ENCODE measurements around the gene GDF9.
"Not testable (repeated sequence)": the region's sequence is repeated elsewhere in the genome, so short reads cannot be mapped to it uniquely, and the experiment has no call there.

The GDF9 gene

DNA sequence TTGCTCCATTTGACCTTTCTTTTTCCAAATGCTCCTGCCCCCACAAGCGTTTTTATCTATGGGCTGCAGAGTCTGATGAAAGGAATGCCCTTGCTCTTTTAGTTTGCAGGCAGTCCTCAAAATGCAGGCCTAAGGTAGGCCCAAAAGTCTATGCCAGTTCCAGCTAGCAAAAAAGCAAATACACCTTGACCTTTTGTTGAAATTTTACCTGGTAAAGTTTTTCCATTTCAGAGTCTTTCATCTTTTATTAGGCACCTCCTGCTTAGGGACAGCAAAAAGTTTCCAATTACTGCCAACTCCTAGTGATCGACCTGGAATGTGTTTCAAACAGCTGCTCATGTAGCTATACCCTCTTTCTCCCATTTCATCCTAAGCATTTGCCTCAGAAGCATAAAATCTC is 4.5 kb upstream of the GDF9 start:
- Histone ChIP-seq H3K4me3 (ENCODE audit: low read length) (no peak overlapping the region), H3K9ac (ENCODE audit: low read length) (no peak overlapping the region), H3K27me3 (ENCODE audit: control insufficient read depth, insufficient read depth, low read length) (no peaks in the 10 kb centered on the region), H3K4me1 (ENCODE audit: control insufficient read depth, insufficient read depth, low read length) (peaks cover 7% of the 10 kb centered on the region), H3K27ac (ENCODE audit: low read depth, low read length) (no peak overlapping the region), H3K36me3 (ENCODE audit: control insufficient read depth, insufficient read depth, low read length) (peaks cover 15% of the 10 kb centered on the region)

- Histone ChIP-seq H3K27ac (ENCODE audit: low read depth, low read length) (no peak overlapping the region), H3K4me1 (ENCODE audit: control insufficient read depth, insufficient read depth, low read length) (peaks cover 7% of the 10 kb centered on the region), H3K27me3 (ENCODE audit: control insufficient read depth, insufficient read depth, low read length) (no peaks in the 10 kb centered on the region)
Observed at GRCh38 chr5:132868754-132869153, 2.5 kb upstream of the GDF9 start.

GRCh38 chr5:132867046-132867451 is 780 bp upstream of the GDF9 start:
- peaks cover 12% of the 10 kb centered on the region for H3K36me3 ChIP-seq (ENCODE audit: control insufficient read depth, insufficient read depth, low read length)
- H3K9ac ChIP-seq (ENCODE audit: low read length) = peak overlapping the region; percentile 74
- peak overlapping the region; percentile 93 for H3K4me3 ChIP-seq (ENCODE audit: low read length)
- H3K4me1 ChIP-seq (ENCODE audit: control insufficient read depth, insufficient read depth, low read length) = peaks cover 7% of the 10 kb centered on the region
- H3K27me3 ChIP-seq (ENCODE audit: control insufficient read depth, insufficient read depth, low read length) = no peaks in the 10 kb centered on the region
- peak overlapping the region; percentile 95 for H3K27ac ChIP-seq (ENCODE audit: low read depth, low read length)

More at GRCh38 chr5:132868754-132869153, 2.5 kb upstream of the GDF9 start:
- Histone ChIP-seq H3K4me3 (ENCODE audit: low read length) (no peak overlapping the region), H3K36me3 (ENCODE audit: control insufficient read depth, insufficient read depth, low read length) (peaks cover 15% of the 10 kb centered on the region), H3K9ac (ENCODE audit: low read length) (no peak overlapping the region)

- Histone ChIP-seq H3K27me3 (ENCODE audit: control insufficient read depth, insufficient read depth, low read length) (no peaks in the 10 kb centered on the region), H3K36me3 (ENCODE audit: control insufficient read depth, insufficient read depth, low read length) (peaks cover 12% of the 10 kb centered on the region), H3K4me1 (ENCODE audit: control insufficient read depth, insufficient read depth, low read length) (peaks cover 7% of the 10 kb centered on the region), H3K9ac (ENCODE audit: low read length) (peak overlapping the region; percentile 72), H3K27ac (ENCODE audit: low read depth, low read length) (peak overlapping the region; percentile 95), H3K4me3 (ENCODE audit: low read length) (peak overlapping the region; percentile 93)
Observed at GRCh38 chr5:132865668-132866341, 464 bp downstream of the GDF9 start.

DNA sequence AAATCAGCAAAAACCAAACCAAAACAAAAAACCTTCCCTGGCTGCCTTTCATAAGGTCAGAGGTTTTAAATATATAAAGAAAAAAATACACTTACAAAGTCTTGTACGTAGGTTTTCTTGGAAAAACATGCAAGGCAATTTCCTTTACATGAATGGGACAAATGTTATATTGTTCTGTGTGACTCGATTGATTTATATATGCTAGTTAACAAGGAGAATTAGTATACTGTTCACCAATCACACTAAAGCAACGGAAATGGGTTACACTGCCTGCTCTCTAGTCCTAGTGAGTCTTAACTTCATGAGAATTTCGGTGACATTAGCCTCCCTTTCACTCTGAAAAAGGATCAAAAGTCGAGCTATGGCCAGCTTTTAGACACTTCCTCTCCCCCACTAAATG is 5.5 kb downstream of the GDF9 start:
- H3K9ac ChIP-seq (ENCODE audit: low read length) = no peak overlapping the region
- H3K4me3 ChIP-seq (ENCODE audit: low read length) = no peak overlapping the region
- H3K27me3 ChIP-seq (ENCODE audit: control insufficient read depth, insufficient read depth, low read length) = no peaks in the 10 kb centered on the region
- H3K36me3 ChIP-seq (ENCODE audit: control insufficient read depth, insufficient read depth, low read length) = no peaks in the 10 kb centered on the region
- no peak overlapping the region for H3K27ac ChIP-seq (ENCODE audit: low read depth, low read length)
- no peaks in the 10 kb centered on the region for H3K4me1 ChIP-seq (ENCODE audit: control insufficient read depth, insufficient read depth, low read length)

DNA sequence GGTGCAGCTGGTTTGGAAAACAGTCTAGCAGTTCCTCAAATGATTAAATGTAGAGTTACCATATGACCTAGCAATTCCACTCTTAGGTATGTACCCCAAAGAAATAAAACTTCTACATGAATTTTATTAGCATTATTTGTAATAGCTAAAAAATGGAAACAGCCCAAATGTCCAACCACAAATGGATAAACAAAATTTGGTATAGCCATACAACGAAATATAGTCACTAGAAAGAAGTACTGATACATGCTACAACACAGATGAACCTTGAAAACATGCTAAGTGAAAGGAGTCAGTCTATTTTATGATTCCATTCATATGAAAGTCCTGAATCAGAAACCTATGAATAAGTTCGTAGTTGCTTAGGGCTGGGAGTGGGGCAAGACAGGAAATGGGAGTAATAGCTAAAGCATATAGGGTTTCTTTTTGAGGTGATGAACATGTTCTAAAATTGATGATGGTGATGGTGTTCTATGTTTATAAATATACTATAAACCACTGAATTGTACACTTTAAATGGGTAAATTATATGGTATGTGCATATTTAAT is 6.3 kb downstream of the GDF9 start:
- Histone ChIP-seq H3K36me3 (ENCODE audit: control insufficient read depth, insufficient read depth, low read length) (no peaks in the 10 kb centered on the region), H3K4me3 (ENCODE audit: low read length) (no peak overlapping the region), H3K27ac (ENCODE audit: low read depth, low read length) (no peak overlapping the region), H3K9ac (ENCODE audit: low read length) (no peak overlapping the region), H3K4me1 (ENCODE audit: control insufficient read depth, insufficient read depth, low read length) (no peaks in the 10 kb centered on the region), H3K27me3 (ENCODE audit: control insufficient read depth, insufficient read depth, low read length) (no peaks in the 10 kb centered on the region)

DNA sequence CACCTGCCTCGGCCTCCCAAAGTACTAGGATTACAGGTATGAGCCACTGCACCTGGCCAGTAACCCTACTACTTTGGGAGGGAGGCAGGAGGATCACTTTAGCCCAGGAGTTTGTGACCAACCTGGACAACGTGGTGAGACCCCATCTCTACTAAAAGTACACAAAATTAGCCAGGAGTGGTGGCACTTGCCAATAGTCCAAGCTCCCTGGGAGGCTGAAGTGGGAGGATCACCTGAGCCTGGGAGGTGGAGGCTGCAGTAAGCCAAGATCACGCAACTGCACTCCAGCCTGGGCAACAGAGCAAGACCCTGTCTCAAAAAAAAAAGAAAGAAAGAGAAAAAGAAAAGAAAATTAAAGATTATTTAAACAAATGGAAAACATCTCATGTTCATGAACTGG is 10.3 kb downstream of the GDF9 start:
- Histone ChIP-seq H3K4me1 (ENCODE audit: control insufficient read depth, insufficient read depth, low read length) (no peaks in the 10 kb centered on the region), H3K27ac (ENCODE audit: low read depth, low read length) (no peak overlapping the region), H3K36me3 (ENCODE audit: control insufficient read depth, insufficient read depth, low read length) (no peaks in the 10 kb centered on the region), H3K4me3 (ENCODE audit: low read length) (no peak overlapping the region), H3K27me3 (ENCODE audit: control insufficient read depth, insufficient read depth, low read length) (no peaks in the 10 kb centered on the region), H3K9ac (ENCODE audit: low read length) (no peak overlapping the region)

GRCh38 chr5:132854992-132855391 is 11.3 kb downstream of the GDF9 start:
- not testable (repeated sequence) for H3K9ac ChIP-seq (ENCODE audit: low read length); H3K36me3 ChIP-seq (ENCODE audit: control insufficient read depth, insufficient read depth, low read length); H3K4me1 ChIP-seq (ENCODE audit: control insufficient read depth, insufficient read depth, low read length); H3K27ac ChIP-seq (ENCODE audit: low read depth, low read length); H3K27me3 ChIP-seq (ENCODE audit: control insufficient read depth, insufficient read depth, low read length); H3K4me3 ChIP-seq (ENCODE audit: low read length)

GRCh38 chr5:132854301-132854700 is 12.0 kb downstream of the GDF9 start:
- H3K27me3 ChIP-seq (ENCODE audit: control insufficient read depth, insufficient read depth, low read length) = no peaks in the 10 kb centered on the region
- no peak overlapping the region for H3K9ac ChIP-seq (ENCODE audit: low read length)
- no peak overlapping the region for H3K27ac ChIP-seq (ENCODE audit: low read depth, low read length)
- H3K36me3 ChIP-seq (ENCODE audit: control insufficient read depth, insufficient read depth, low read length) = no peaks in the 10 kb centered on the region
- H3K4me1 ChIP-seq (ENCODE audit: control insufficient read depth, insufficient read depth, low read length) = no peaks in the 10 kb centered on the region
- H3K4me3 ChIP-seq (ENCODE audit: low read length) = no peak overlapping the region

GRCh38 chr5:132853790-132854189 is 12.5 kb downstream of the GDF9 start:
- H3K36me3 ChIP-seq (ENCODE audit: control insufficient read depth, insufficient read depth, low read length) = no peaks in the 10 kb centered on the region
- no peak overlapping the region for H3K9ac ChIP-seq (ENCODE audit: low read length)
- no peaks in the 10 kb centered on the region for H3K4me1 ChIP-seq (ENCODE audit: control insufficient read depth, insufficient read depth, low read length)
- no peak overlapping the region for H3K27ac ChIP-seq (ENCODE audit: low read depth, low read length)
- H3K27me3 ChIP-seq (ENCODE audit: control insufficient read depth, insufficient read depth, low read length) = no peaks in the 10 kb centered on the region
- no peak overlapping the region for H3K4me3 ChIP-seq (ENCODE audit: low read length)

DNA sequence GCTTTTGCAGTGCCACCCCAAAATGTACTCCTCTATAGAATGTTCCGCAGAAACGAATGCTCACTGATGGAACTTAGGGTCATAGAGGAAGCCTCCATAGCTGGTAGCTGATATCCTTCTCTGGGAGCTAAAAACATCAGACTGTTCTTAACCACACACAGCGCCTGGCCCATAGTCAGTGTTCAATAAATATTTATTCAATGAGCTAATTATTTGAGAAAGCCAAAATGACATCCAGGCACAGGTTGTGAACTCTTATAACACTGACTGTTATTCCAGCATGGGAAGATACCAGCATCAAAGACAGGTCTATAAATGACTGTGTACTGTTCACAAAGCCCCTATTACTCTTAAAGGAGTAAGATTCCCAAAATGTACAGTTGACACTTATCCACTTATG is 12.9 kb downstream of the GDF9 start:
- H3K27me3 ChIP-seq (ENCODE audit: control insufficient read depth, insufficient read depth, low read length) = no peaks in the 10 kb centered on the region
- H3K36me3 ChIP-seq (ENCODE audit: control insufficient read depth, insufficient read depth, low read length) = no peaks in the 10 kb centered on the region
- H3K4me1 ChIP-seq (ENCODE audit: control insufficient read depth, insufficient read depth, low read length) = no peaks in the 10 kb centered on the region
- H3K9ac ChIP-seq (ENCODE audit: low read length) = no peak overlapping the region
- H3K27ac ChIP-seq (ENCODE audit: low read depth, low read length) = no peak overlapping the region
- no peak overlapping the region for H3K4me3 ChIP-seq (ENCODE audit: low read length)

DNA sequence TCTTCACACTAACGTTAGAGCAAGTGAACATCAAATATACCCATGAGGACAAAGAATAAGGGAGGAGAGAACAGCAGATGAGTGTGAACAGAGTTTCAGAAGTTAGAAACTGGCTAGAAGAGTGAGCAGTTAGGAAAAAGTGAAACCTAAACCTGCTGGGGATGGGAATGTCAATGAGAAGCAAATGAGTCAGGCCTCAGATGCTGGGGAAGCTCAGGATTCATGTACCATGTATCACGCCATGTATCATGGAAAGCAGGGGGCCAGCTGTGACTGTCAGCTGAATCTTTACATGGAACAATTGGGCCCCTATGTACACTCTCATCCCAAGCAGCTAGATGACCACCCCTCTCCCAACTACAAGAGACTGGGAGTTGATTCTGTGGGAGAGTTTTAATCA is 16.2 kb downstream of the GDF9 start:
- no peaks in the 10 kb centered on the region for H3K4me1 ChIP-seq (ENCODE audit: control insufficient read depth, insufficient read depth, low read length)
- H3K9ac ChIP-seq (ENCODE audit: low read length) = no peak overlapping the region
- H3K36me3 ChIP-seq (ENCODE audit: control insufficient read depth, insufficient read depth, low read length) = no peaks in the 10 kb centered on the region
- H3K4me3 ChIP-seq (ENCODE audit: low read length) = no peak overlapping the region
- H3K27ac ChIP-seq (ENCODE audit: low read depth, low read length) = no peak overlapping the region
- no peaks in the 10 kb centered on the region for H3K27me3 ChIP-seq (ENCODE audit: control insufficient read depth, insufficient read depth, low read length)

DNA sequence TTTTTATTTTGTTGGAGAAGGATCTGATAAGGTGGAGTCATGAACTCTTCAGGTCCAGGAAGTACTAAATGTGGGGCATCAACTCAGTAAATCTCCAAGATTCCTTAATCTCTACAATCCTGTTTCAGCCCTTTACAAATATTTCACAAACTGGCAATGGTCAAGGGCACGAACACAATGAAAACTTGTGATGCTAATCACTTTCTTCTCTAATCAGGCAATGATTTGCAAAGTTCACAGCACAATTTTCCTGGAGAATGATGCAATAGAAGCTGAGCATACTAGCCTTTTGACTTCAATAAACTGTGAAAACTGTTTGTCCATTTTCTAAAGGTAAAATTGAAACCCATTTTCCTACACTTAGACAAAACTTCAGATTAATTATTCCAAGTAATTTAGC is 16.9 kb downstream of the GDF9 start:
- Histone ChIP-seq H3K27ac (ENCODE audit: low read depth, low read length) (no peak overlapping the region), H3K9ac (ENCODE audit: low read length) (no peak overlapping the region), H3K4me1 (ENCODE audit: control insufficient read depth, insufficient read depth, low read length) (no peaks in the 10 kb centered on the region), H3K36me3 (ENCODE audit: control insufficient read depth, insufficient read depth, low read length) (no peaks in the 10 kb centered on the region), H3K27me3 (ENCODE audit: control insufficient read depth, insufficient read depth, low read length) (no peaks in the 10 kb centered on the region), H3K4me3 (ENCODE audit: low read length) (no peak overlapping the region)

All from rectal smooth muscle tissue (tissue), 1 donor.